ENCODE measurements around the gene TNFRSF1A. TPM values are rescaled to one million over a fixed set of nuclear protein-coding genes. Genes with fewer than 3 reads are reported as not detected.
A peak's percentile ranks its signal among the peaks of the same experiment; 100 is the strongest.

TNFRSF1A gene
- total RNA-seq, 1 experiment from 2014 or later: 84.6 TPM

GRCh38 chr12:6368906-6369525, 27.1 kb upstream of the TNFRSF1A start:
- no peaks in the 10 kb centered on the region for H3K27me3 ChIP-seq (ENCODE audit: control insufficient read depth, insufficient read depth, low read length)

GRCh38 chr12:6367969-6368892, 26.4 kb upstream of the TNFRSF1A start:
- DNase-seq: peak; percentile 41
- Histone ChIP-seq H3K4me3 (ENCODE audit: insufficient read depth, low read depth, low read length) (no peak overlapping the region), H3K36me3 (replicated peaks; ENCODE audit: control insufficient read depth, insufficient read depth, low read length) (no peaks in the 10 kb centered on the region; the same call in 1 of the 2 replicates)

More at GRCh38 chr12:6368906-6369525, 27.1 kb upstream of the TNFRSF1A start:
- H3K4me3 ChIP-seq (ENCODE audit: insufficient read depth, low read depth, low read length): no peak overlapping the region
- DNase-seq: peak; percentile 39
- H3K36me3 ChIP-seq (replicated peaks; ENCODE audit: control insufficient read depth, insufficient read depth, low read length): no peaks in the 10 kb centered on the region; the same call in 1 of the 2 replicates

GRCh38 chr12:6367065-6367968, 25.4 kb upstream of the TNFRSF1A start:
- Histone ChIP-seq H3K27me3 (ENCODE audit: control insufficient read depth, insufficient read depth, low read length) (no peaks in the 10 kb centered on the region), H3K4me3 (ENCODE audit: insufficient read depth, low read depth, low read length) (no peak overlapping the region), H3K36me3 (replicated peaks; ENCODE audit: control insufficient read depth, insufficient read depth, low read length) (peaks cover 1% of the 10 kb centered on the region)
- DNase-seq: peak; percentile 46

More at GRCh38 chr12:6367969-6368892, 26.4 kb upstream of the TNFRSF1A start:
- H3K27me3 ChIP-seq (ENCODE audit: control insufficient read depth, insufficient read depth, low read length): no peaks in the 10 kb centered on the region

GRCh38 chr12:6364044-6364374, 22.1 kb upstream of the TNFRSF1A start:
- H3K36me3 ChIP-seq (replicated peaks; ENCODE audit: control insufficient read depth, insufficient read depth, low read length): peaks cover 10% of the 10 kb centered on the region
- H3K27me3 ChIP-seq (ENCODE audit: control insufficient read depth, insufficient read depth, low read length): no peaks in the 10 kb centered on the region
- peak overlapping the region; percentile 57 for H3K4me3 ChIP-seq (ENCODE audit: insufficient read depth, low read depth, low read length)
- no peak for DNase-seq

- Histone ChIP-seq H3K27me3 (ENCODE audit: control insufficient read depth, insufficient read depth, low read length) (no peaks in the 10 kb centered on the region), H3K36me3 (replicated peaks; ENCODE audit: control insufficient read depth, insufficient read depth, low read length) (peaks cover 10% of the 10 kb centered on the region), H3K4me3 (ENCODE audit: insufficient read depth, low read depth, low read length) (peak overlapping the region; percentile 57)
- peak; percentile 98 for DNase-seq
Measured at GRCh38 chr12:6363330-6364043, 21.6 kb upstream of the TNFRSF1A start.

GRCh38 chr12:6363010-6363329, 21.1 kb upstream of the TNFRSF1A start:
- no peak overlapping the region for H3K4me3 ChIP-seq (ENCODE audit: insufficient read depth, low read depth, low read length)

GRCh38 chr12:6362403-6362802, 20.5 kb upstream of the TNFRSF1A start:
- no peaks in the 10 kb centered on the region for H3K27me3 ChIP-seq (ENCODE audit: control insufficient read depth, insufficient read depth, low read length)
- H3K36me3 ChIP-seq (replicated peaks; ENCODE audit: control insufficient read depth, insufficient read depth, low read length): peaks cover 10% of the 10 kb centered on the region
- peak; percentile 25 for DNase-seq
- H3K4me3 ChIP-seq (ENCODE audit: insufficient read depth, low read depth, low read length): no peak overlapping the region

More at GRCh38 chr12:6363010-6363329, 21.1 kb upstream of the TNFRSF1A start:
- DNase-seq: peak; percentile 44
- H3K36me3 ChIP-seq (replicated peaks; ENCODE audit: control insufficient read depth, insufficient read depth, low read length): peaks cover 10% of the 10 kb centered on the region
- H3K27me3 ChIP-seq (ENCODE audit: control insufficient read depth, insufficient read depth, low read length): no peaks in the 10 kb centered on the region

- Histone ChIP-seq H3K27me3 (ENCODE audit: control insufficient read depth, insufficient read depth, low read length) (no peaks in the 10 kb centered on the region), H3K36me3 (replicated peaks; ENCODE audit: control insufficient read depth, insufficient read depth, low read length) (peaks cover 10% of the 10 kb centered on the region), H3K4me3 (ENCODE audit: insufficient read depth, low read depth, low read length) (no peak overlapping the region)
- no peak for DNase-seq
Measured at GRCh38 chr12:6361834-6362233, 20.0 kb upstream of the TNFRSF1A start.

GRCh38 chr12:6360578-6361490, 19.0 kb upstream of the TNFRSF1A start:
- no peak for DNase-seq
- peaks cover 13% of the 10 kb centered on the region for H3K36me3 ChIP-seq (replicated peaks; ENCODE audit: control insufficient read depth, insufficient read depth, low read length)
- H3K4me3 ChIP-seq (ENCODE audit: insufficient read depth, low read depth, low read length): no peak overlapping the region
- no peaks in the 10 kb centered on the region for H3K27me3 ChIP-seq (ENCODE audit: control insufficient read depth, insufficient read depth, low read length)

GRCh38 chr12:6360080-6360571, 18.2 kb upstream of the TNFRSF1A start:
- no peak overlapping the region for H3K4me3 ChIP-seq (ENCODE audit: insufficient read depth, low read depth, low read length)
- H3K27me3 ChIP-seq (ENCODE audit: control insufficient read depth, insufficient read depth, low read length): no peaks in the 10 kb centered on the region
- H3K36me3 ChIP-seq (replicated peaks; ENCODE audit: control insufficient read depth, insufficient read depth, low read length): peaks cover 16% of the 10 kb centered on the region
- no peak for DNase-seq

- DNase-seq: no peak
- no peaks in the 10 kb centered on the region for H3K27me3 ChIP-seq (ENCODE audit: control insufficient read depth, insufficient read depth, low read length)
Measured at GRCh38 chr12:6358881-6359280, 17.0 kb upstream of the TNFRSF1A start.

GRCh38 chr12:6356374-6356820, 14.5 kb upstream of the TNFRSF1A start:
- H3K27me3 ChIP-seq (ENCODE audit: control insufficient read depth, insufficient read depth, low read length): no peaks in the 10 kb centered on the region
- no peak overlapping the region for H3K4me3 ChIP-seq (ENCODE audit: insufficient read depth, low read depth, low read length)
- DNase-seq: no peak
- H3K36me3 ChIP-seq (replicated peaks; ENCODE audit: control insufficient read depth, insufficient read depth, low read length): peaks cover 17% of the 10 kb centered on the region

More at GRCh38 chr12:6358881-6359280, 17.0 kb upstream of the TNFRSF1A start:
- Histone ChIP-seq H3K4me3 (ENCODE audit: insufficient read depth, low read depth, low read length) (no peak overlapping the region), H3K36me3 (replicated peaks; ENCODE audit: control insufficient read depth, insufficient read depth, low read length) (peaks cover 21% of the 10 kb centered on the region)

Measured in H7 (cell line).